ENCODE data around the gene PPY. TPM values are rescaled to one million over a fixed set of nuclear protein-coding genes. Genes with fewer than 3 reads are reported as not detected.

The PPY gene
- total RNA-seq, 2 experiments from 2014 or later, result 0.90 TPM; not detected in 1

- ChIA-PET POLR2A (no interaction called here), CTCF (interaction anchor here (1.3 to 2.9 kb wide), 2 partner anchors 15 to 113 kb away, joined by 3 to 16 read pairs; no protein-coding TSS in a partner anchor)
- Mint-ChIP-seq H3K4me1 (ENCODE audit: low read depth) (no peaks in the 10 kb centered on the region), H3K9me3 (no peaks in the 10 kb centered on the region), H3K27me3 (peaks cover 14% of the 10 kb centered on the region), H3K4me3 (no peak overlapping the region), H3K36me3 (no peaks in the 10 kb centered on the region), H3K27ac (no peak overlapping the region)
- no peak for DNase-seq
- intact Hi-C loops (cut with micrococcal nuclease), result no loop called here
Observed at GRCh38 chr17:43958748-43959352, 16.6 kb upstream of the PPY start.

- no peak overlapping the region for H3K4me3 Mint-ChIP-seq
- no peak overlapping the region for H3K27ac Mint-ChIP-seq
- intact Hi-C loops (cut with micrococcal nuclease), result no loop called here
- ChIA-PET POLR2A (interaction anchor here (0.6 kb wide), 1 partner anchor 96 kb away, joined by 3 read pairs; no protein-coding TSS in a partner anchor), CTCF (interaction anchor here (1.2 kb wide), 1 partner anchor 12 kb away, joined by 3 read pairs; no protein-coding TSS in a partner anchor)
- H3K36me3 Mint-ChIP-seq, result no peaks in the 10 kb centered on the region
- H3K27me3 Mint-ChIP-seq, result peaks cover 28% of the 10 kb centered on the region
- peaks cover 3% of the 10 kb centered on the region for H3K4me1 Mint-ChIP-seq (ENCODE audit: low read depth)
- no peak for DNase-seq
- no peaks in the 10 kb centered on the region for H3K9me3 Mint-ChIP-seq
Observed at GRCh38 chr17:43956222-43956621, 13.9 kb upstream of the PPY start.

GRCh38 chr17:43953746-43954145 is 11.5 kb upstream of the PPY start, which contains the start of gene PYY:
Gene PYY, minus strand, starts transcription at chr17:43953940. Its CDS starts 457 bp downstream, at chr17:43953483.
- Mint-ChIP-seq H3K4me1 (ENCODE audit: low read depth) (peaks cover 3% of the 10 kb centered on the region), H3K9me3 (no peaks in the 10 kb centered on the region), H3K36me3 (no peaks in the 10 kb centered on the region), H3K4me3 (no peak within 1 kb of the TSS), H3K27ac (no peak within 1 kb of the TSS), H3K27me3 (peaks cover 31% of the 10 kb centered on the region)
- intact Hi-C loops (cut with micrococcal nuclease), result no loop called here
- ChIA-PET POLR2A (interaction anchor here (0.5 kb wide), 1 partner anchor 44 kb away, joined by 3 read pairs; no protein-coding TSS in a partner anchor), CTCF (interaction anchor here (1.8 kb wide), 1 partner anchor 10 kb away, joined by 6 read pairs; no protein-coding TSS in a partner anchor)
- no peak for DNase-seq

GRCh38 chr17:43952724-43953666 is 10.7 kb upstream of the PPY start:
- Mint-ChIP-seq H3K27ac (no peak overlapping the region), H3K4me1 (ENCODE audit: low read depth) (peaks cover 3% of the 10 kb centered on the region), H3K36me3 (no peaks in the 10 kb centered on the region), H3K9me3 (no peaks in the 10 kb centered on the region), H3K4me3 (no peak overlapping the region), H3K27me3 (peaks cover 31% of the 10 kb centered on the region)
- POLR2A ChIA-PET, result interaction anchor here (0.5 kb wide), 1 partner anchor 45 kb away, joined by 3 read pairs; no protein-coding TSS in a partner anchor
- intact Hi-C loops (cut with micrococcal nuclease), result no loop called here
- CTCF ChIA-PET, result interaction anchor here (1.3 to 1.8 kb wide), 2 partner anchors 9 kb away, joined by 3 to 6 read pairs; no protein-coding TSS in a partner anchor
- peak; percentile 22 for DNase-seq

GRCh38 chr17:43952351-43952723 is 10.1 kb upstream of the PPY start:
- Mint-ChIP-seq H3K9me3 (no peaks in the 10 kb centered on the region), H3K27ac (no peak overlapping the region), H3K4me1 (ENCODE audit: low read depth) (peaks cover 3% of the 10 kb centered on the region), H3K27me3 (peaks cover 31% of the 10 kb centered on the region), H3K4me3 (no peak overlapping the region), H3K36me3 (no peaks in the 10 kb centered on the region)
- intact Hi-C loops (cut with micrococcal nuclease), result no loop called here
- ChIA-PET CTCF (interaction anchor here (1.3 kb wide), 1 partner anchor 8 kb away, joined by 3 read pairs; no protein-coding TSS in a partner anchor), POLR2A (no interaction called here)
- no peak for DNase-seq

GRCh38 chr17:43951750-43952149 is 9.5 kb upstream of the PPY start:
- intact Hi-C loops (cut with micrococcal nuclease), result no loop called here
- Mint-ChIP-seq H3K4me1 (ENCODE audit: low read depth) (peaks cover 3% of the 10 kb centered on the region), H3K9me3 (no peaks in the 10 kb centered on the region), H3K27me3 (peaks cover 31% of the 10 kb centered on the region), H3K36me3 (no peaks in the 10 kb centered on the region), H3K4me3 (no peak overlapping the region), H3K27ac (no peak overlapping the region)
- ChIA-PET POLR2A (no interaction called here), CTCF (interaction anchor here (1.3 kb wide), 1 partner anchor 8 kb away, joined by 3 read pairs; no protein-coding TSS in a partner anchor)
- DNase-seq, result no peak

- Mint-ChIP-seq H3K27me3 (peaks cover 30% of the 10 kb centered on the region), H3K9me3 (no peaks in the 10 kb centered on the region), H3K27ac (no peak overlapping the region), H3K4me1 (ENCODE audit: low read depth) (peaks cover 3% of the 10 kb centered on the region), H3K36me3 (no peaks in the 10 kb centered on the region), H3K4me3 (no peak overlapping the region)
- intact Hi-C loops (cut with micrococcal nuclease), result no loop called here
- DNase-seq, result no peak
- ChIA-PET POLR2A (no interaction called here), CTCF (no interaction called here)
Observed at GRCh38 chr17:43950554-43950953, 8.3 kb upstream of the PPY start.

GRCh38 chr17:43949781-43950180 is 7.5 kb upstream of the PPY start:
- Mint-ChIP-seq H3K27ac (no peak overlapping the region), H3K9me3 (no peaks in the 10 kb centered on the region), H3K36me3 (no peaks in the 10 kb centered on the region), H3K27me3 (peaks cover 28% of the 10 kb centered on the region), H3K4me1 (ENCODE audit: low read depth) (peaks cover 6% of the 10 kb centered on the region), H3K4me3 (no peak overlapping the region)
- intact Hi-C loops (cut with micrococcal nuclease), result no loop called here
- POLR2A ChIA-PET, result no interaction called here
- DNase-seq, result no peak
- CTCF ChIA-PET, result no interaction called here

- peaks cover 8% of the 10 kb centered on the region for H3K27me3 Mint-ChIP-seq
- peaks cover 10% of the 10 kb centered on the region for H3K4me1 Mint-ChIP-seq (ENCODE audit: low read depth)
- ChIA-PET CTCF (interaction anchor here (0.6 to 1.6 kb wide), 4 partner anchors 47 to 209 kb away, joined by 3 to 6 read pairs (median 4); no protein-coding TSS in a partner anchor), POLR2A (no interaction called here)
- no peak overlapping the region for H3K27ac Mint-ChIP-seq
- no peaks in the 10 kb centered on the region for H3K36me3 Mint-ChIP-seq
- H3K9me3 Mint-ChIP-seq, result no peaks in the 10 kb centered on the region
- H3K4me3 Mint-ChIP-seq, result no peak overlapping the region
- no peak for DNase-seq
- intact Hi-C loops (cut with micrococcal nuclease), result no loop called here
Observed at GRCh38 chr17:43946781-43947180, 4.5 kb upstream of the PPY start.

GRCh38 chr17:43945074-43945829 is 3.0 kb upstream of the PPY start:
- intact Hi-C loops (cut with micrococcal nuclease), result no loop called here

GRCh38 chr17:43940630-43941029 is 1.6 kb downstream of the PPY start:
- DNase-seq, result peak; percentile 30
- ChIA-PET CTCF (interaction anchor here (1.0 to 1.1 kb wide), 3 partner anchors 32 to 228 kb away, joined by 3 read pairs; no protein-coding TSS in a partner anchor), POLR2A (no interaction called here)
- intact Hi-C loops (cut with micrococcal nuclease), result no loop called here
- Mint-ChIP-seq H3K36me3 (no peaks in the 10 kb centered on the region), H3K4me1 (ENCODE audit: low read depth) (peaks cover 17% of the 10 kb centered on the region), H3K4me3 (no peak overlapping the region), H3K27ac (no peak overlapping the region), H3K27me3 (peaks cover 4% of the 10 kb centered on the region), H3K9me3 (no peaks in the 10 kb centered on the region)

More at GRCh38 chr17:43945074-43945829, 3.0 kb upstream of the PPY start:
- H3K4me1 Mint-ChIP-seq (ENCODE audit: low read depth), result peaks cover 10% of the 10 kb centered on the region
- no peaks in the 10 kb centered on the region for H3K9me3 Mint-ChIP-seq
- H3K27me3 Mint-ChIP-seq, result no peaks in the 10 kb centered on the region
- POLR2A ChIA-PET, result no interaction called here
- H3K36me3 Mint-ChIP-seq, result no peaks in the 10 kb centered on the region
- no peak overlapping the region for H3K4me3 Mint-ChIP-seq
- CTCF ChIA-PET, result interaction anchor here (0.6 to 4.0 kb wide), 12 partner anchors 14 to 192 kb away, joined by 3 to 90 read pairs (median 14); no protein-coding TSS in a partner anchor
- DNase-seq, result no peak
- no peak overlapping the region for H3K27ac Mint-ChIP-seq
